ENCODE measurements around the gene SULT1A2. TPM values are rescaled to one million over a fixed set of nuclear protein-coding genes. Genes with fewer than 3 reads are reported as not detected.

SULT1A2 gene
- total RNA-seq, 1 experiment from 2014 or later, result not detected

- Histone ChIP-seq H3K4me2 (ENCODE audit: low read length) (no peak overlapping the region), H3K79me2 (ENCODE audit: low read length) (no peaks in the 10 kb centered on the region), H3K27me3 (ENCODE audit: low read length) (no peaks in the 10 kb centered on the region), H3K27ac (ENCODE audit: low read length) (no peak overlapping the region), H3F3A (ENCODE audit: low read length, unreplicated experiment) (no peaks in the 10 kb centered on the region), H2AFZ (ENCODE audit: low read length) (no peak overlapping the region), H3K9me2 (replicated peaks; ENCODE audit: low read length) (no peaks in the 10 kb centered on the region), H4K20me1 (ENCODE audit: low read length) (no peaks in the 10 kb centered on the region), H3K9me3 (ENCODE audit: low read length) (no peaks in the 10 kb centered on the region), H3K9ac (ENCODE audit: low read length) (no peak overlapping the region), H3K4me3 (ENCODE audit: low read length) (no peak overlapping the region), H3K4me1 (ENCODE audit: insufficient read depth, low read length) (no peaks in the 10 kb centered on the region), H3K36me3 (ENCODE audit: low read depth, low read length) (no peaks in the 10 kb centered on the region)
- BruUV-seq (replicated peaks), result no TSS peak
- intact Hi-C loops (cut with micrococcal nuclease), result no loop called here
- ATAC-seq (no peak), DNase-seq (no peak)
- ChIA-PET POLR2A (ENCODE audit: unreplicated experiment) (no interaction called here), CTCF (no interaction called here)
- no peak for TF ChIP-seq EZH2 (IDR thresholded peaks at IDR 0.05; ENCODE audit: low read length, unreplicated experiment)
- TF ChIP-seq EZH2phosphoT487 (IDR thresholded peaks at IDR 0.05; ENCODE audit: borderline replicate concordance, low read length), result no peak
- no peak for TF ChIP-seq CTCF (conservative IDR thresholded peaks at IDR 0.05; ENCODE audit: low read depth, low read length)
Observed at GRCh38 chr16:28580726-28581315, 16.0 kb downstream of the SULT1A2 start.

- Histone ChIP-seq H3F3A (ENCODE audit: low read length, unreplicated experiment) (no peaks in the 10 kb centered on the region), H3K27ac (ENCODE audit: low read length) (no peak overlapping the region), H3K4me2 (ENCODE audit: low read length) (no peak overlapping the region), H3K27me3 (ENCODE audit: low read length) (no peaks in the 10 kb centered on the region), H2AFZ (ENCODE audit: low read length) (no peak overlapping the region), H3K4me1 (ENCODE audit: insufficient read depth, low read length) (peaks cover 3% of the 10 kb centered on the region; the same call in 1 of the 2 replicates), H3K36me3 (ENCODE audit: low read depth, low read length) (no peaks in the 10 kb centered on the region), H3K9ac (ENCODE audit: low read length) (no peak overlapping the region), H3K9me3 (ENCODE audit: low read length) (no peaks in the 10 kb centered on the region), H3K4me3 (ENCODE audit: low read length) (no peak overlapping the region), H4K20me1 (ENCODE audit: low read length) (no peaks in the 10 kb centered on the region), H3K9me2 (replicated peaks; ENCODE audit: low read length) (no peaks in the 10 kb centered on the region), H3K79me2 (ENCODE audit: low read length) (no peaks in the 10 kb centered on the region)
- ChIA-PET CTCF (interaction anchor here (0.7 kb wide), 1 partner anchor 26 kb away, joined by 5 read pairs; no protein-coding TSS in a partner anchor), POLR2A (ENCODE audit: unreplicated experiment) (no interaction called here)
- ATAC-seq, result peak; percentile 59
- DNase-seq, result no peak
- no TSS peak for BruUV-seq (replicated peaks)
- TF ChIP-seq EZH2phosphoT487 (IDR thresholded peaks at IDR 0.05; ENCODE audit: borderline replicate concordance, low read length) (no peak), EZH2 (IDR thresholded peaks at IDR 0.05; ENCODE audit: low read length, unreplicated experiment) (no peak), CTCF (conservative IDR thresholded peaks at IDR 0.05; ENCODE audit: low read depth, low read length) (no peak)
- intact Hi-C loops (cut with micrococcal nuclease), result no loop called here
Observed at GRCh38 chr16:28575446-28576109, 21.3 kb downstream of the SULT1A2 start.

- intact Hi-C loops (cut with micrococcal nuclease), result no loop called here
- Histone ChIP-seq H3K4me1 (ENCODE audit: insufficient read depth, low read length) (peaks cover 3% of the 10 kb centered on the region; the same call in 1 of the 2 replicates), H2AFZ (ENCODE audit: low read length) (no peak overlapping the region), H3F3A (ENCODE audit: low read length, unreplicated experiment) (no peaks in the 10 kb centered on the region), H3K9me3 (ENCODE audit: low read length) (no peaks in the 10 kb centered on the region), H3K9ac (ENCODE audit: low read length) (no peak overlapping the region), H4K20me1 (ENCODE audit: low read length) (no peaks in the 10 kb centered on the region), H3K9me2 (replicated peaks; ENCODE audit: low read length) (no peaks in the 10 kb centered on the region), H3K4me3 (ENCODE audit: low read length) (no peak overlapping the region), H3K4me2 (ENCODE audit: low read length) (no peak overlapping the region), H3K27ac (ENCODE audit: low read length) (no peak overlapping the region), H3K36me3 (ENCODE audit: low read depth, low read length) (no peaks in the 10 kb centered on the region), H3K27me3 (ENCODE audit: low read length) (no peaks in the 10 kb centered on the region), H3K79me2 (ENCODE audit: low read length) (no peaks in the 10 kb centered on the region)
- no peak for ATAC-seq
- no peak for DNase-seq
- POLR2A ChIA-PET (ENCODE audit: unreplicated experiment), result no interaction called here
- TF ChIP-seq EZH2phosphoT487 (IDR thresholded peaks at IDR 0.05; ENCODE audit: borderline replicate concordance, low read length) (no peak), CTCF (conservative IDR thresholded peaks at IDR 0.05; ENCODE audit: low read depth, low read length) (no peak), EZH2 (IDR thresholded peaks at IDR 0.05; ENCODE audit: low read length, unreplicated experiment) (no peak)
- no TSS peak for BruUV-seq (replicated peaks)
- CTCF ChIA-PET, result interaction anchor here (0.7 kb wide), 1 partner anchor 25 kb away, joined by 5 read pairs; no protein-coding TSS in a partner anchor
Observed at GRCh38 chr16:28574925-28575324, 21.9 kb downstream of the SULT1A2 start.

Measured in PC-3 (cell line).